HG03460 (cell line): ENCODE data around the gene STK4.

ENCODE experiments used
- ATAC-seq: cut with Tn5 transposase; IDR thresholded peaks from one replicate; pipeline ENCODE4 v1.9.1; 2021; ENCODE audit not compliant: unreplicated experiment

STK4 gene

DNA sequence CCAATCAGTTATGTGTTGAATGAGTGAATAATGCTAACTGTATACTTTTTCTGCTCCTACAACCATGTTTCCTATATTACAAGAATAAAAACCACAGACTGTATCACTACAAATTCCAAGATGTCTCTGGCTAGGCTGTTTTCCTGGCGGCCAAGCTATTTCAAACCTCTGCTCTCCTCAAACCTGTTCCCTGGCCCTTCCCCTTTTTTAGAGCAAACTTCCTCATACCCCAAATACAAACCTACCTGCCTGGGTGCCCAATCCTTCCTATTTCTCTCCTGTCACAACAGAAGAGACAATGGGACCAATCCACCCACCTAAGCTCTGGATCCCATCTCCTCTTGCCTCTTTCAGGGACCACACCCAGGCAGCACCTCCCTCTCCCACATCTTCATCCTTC lies 13.6 kb upstream of the STK4 start:
- no peak for ATAC-seq

GRCh38 chr20:44954211-44954610 lies 12.1 kb upstream of the STK4 start:
- no peak for ATAC-seq

DNA sequence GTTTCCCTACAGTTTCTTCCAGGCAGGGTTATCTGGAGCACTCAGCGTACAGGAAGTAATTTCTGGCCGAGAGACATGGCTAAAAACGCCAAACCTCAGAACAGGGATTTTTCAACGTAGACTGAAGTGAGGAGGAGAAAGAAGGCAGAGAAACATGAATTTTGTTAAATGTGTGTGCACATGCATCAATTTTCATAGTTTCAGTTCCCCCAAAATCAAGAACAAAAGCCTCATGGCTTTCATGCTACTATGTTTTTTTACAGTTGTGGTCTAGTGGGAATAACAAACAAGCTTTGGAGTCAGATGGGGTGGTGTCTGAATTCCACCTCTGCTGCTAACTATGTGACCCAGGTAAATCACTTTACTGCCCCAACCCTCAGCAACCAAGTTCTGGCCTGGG lies 11.0 kb upstream of the STK4 start:
- ATAC-seq, result no peak

DNA sequence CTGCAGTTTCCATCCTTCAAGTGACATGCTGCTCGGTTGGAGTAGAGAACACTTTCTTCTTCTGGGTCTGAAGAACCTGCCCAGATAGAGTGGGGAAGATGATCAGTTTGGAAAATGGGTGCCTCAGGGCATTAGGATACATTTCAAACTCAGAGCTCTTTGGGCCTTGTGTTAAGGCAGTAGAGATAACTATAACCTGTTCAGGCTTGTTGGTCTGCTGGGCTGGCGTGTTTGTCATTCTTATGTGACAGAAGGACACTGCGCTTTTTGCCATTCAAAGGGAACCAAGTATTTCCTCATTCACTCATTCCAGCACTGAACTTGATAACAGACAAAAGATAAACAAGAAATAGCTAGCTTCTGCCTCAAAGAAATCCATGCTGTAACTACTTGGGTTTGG lies 9.9 kb upstream of the STK4 start:
- ATAC-seq, result no peak

DNA sequence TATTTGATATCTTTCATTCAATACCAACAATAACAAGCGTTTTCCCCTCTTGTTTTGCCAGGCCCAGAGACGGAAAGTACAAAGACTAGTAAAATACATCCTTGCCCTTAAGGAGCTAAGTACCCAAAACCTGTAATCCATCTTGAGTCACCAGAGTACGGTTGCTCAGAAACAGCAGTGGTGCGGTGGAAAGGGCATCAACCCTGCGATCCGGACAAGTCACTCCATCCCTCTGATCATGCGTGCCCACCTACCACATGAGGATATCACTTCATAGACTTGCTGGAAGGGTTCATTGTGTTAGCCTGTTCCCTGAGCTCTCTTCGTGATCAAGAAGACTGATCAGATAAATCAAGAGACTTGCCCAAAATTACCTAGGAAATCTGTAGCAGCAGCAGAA lies 8.0 kb upstream of the STK4 start:
- no peak for ATAC-seq

GRCh38 chr20:44959082-44959637 lies 7.2 kb upstream of the STK4 start:
- ATAC-seq, result no peak

- peak; percentile 6 for ATAC-seq
Measured at GRCh38 chr20:44959638-44960102, 6.6 kb upstream of the STK4 start.

GRCh38 chr20:44960103-44960852 lies 6.0 kb upstream of the STK4 start, which contains the start of gene TOMM34:
Gene TOMM34, minus strand, starts transcription at chr20:44960397. Its CDS starts 64 bp downstream, at chr20:44960333.
- ATAC-seq, result peak; percentile 85

GRCh38 chr20:44961011-44961869 lies 5.1 kb upstream of the STK4 start:
- no peak for ATAC-seq

- ATAC-seq, result no peak
Measured at GRCh38 chr20:44961870-44962267, 4.4 kb upstream of the STK4 start.

DNA sequence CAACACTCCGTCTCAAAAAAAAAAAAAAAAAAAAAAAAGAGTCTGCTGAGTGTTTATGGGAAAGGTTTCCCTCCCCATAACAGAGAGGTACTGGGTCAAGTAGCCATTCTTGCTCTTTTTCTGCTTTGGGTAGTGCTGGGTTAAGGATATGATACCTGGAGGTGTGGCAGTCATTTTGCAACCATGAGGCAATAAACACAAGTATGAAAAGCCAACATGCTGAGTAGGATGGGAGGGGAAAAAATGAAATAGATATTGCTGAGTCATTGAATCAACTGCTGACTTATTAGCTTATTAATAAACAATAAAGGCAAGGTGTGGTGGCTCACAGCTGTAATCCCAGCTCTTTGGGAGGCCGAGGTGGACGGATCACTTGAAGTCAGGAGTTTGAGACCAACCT lies 3.8 kb upstream of the STK4 start:
- no peak for ATAC-seq

- no peak for ATAC-seq
Measured at GRCh38 chr20:44963325-44964215, 2.7 kb upstream of the STK4 start.

DNA sequence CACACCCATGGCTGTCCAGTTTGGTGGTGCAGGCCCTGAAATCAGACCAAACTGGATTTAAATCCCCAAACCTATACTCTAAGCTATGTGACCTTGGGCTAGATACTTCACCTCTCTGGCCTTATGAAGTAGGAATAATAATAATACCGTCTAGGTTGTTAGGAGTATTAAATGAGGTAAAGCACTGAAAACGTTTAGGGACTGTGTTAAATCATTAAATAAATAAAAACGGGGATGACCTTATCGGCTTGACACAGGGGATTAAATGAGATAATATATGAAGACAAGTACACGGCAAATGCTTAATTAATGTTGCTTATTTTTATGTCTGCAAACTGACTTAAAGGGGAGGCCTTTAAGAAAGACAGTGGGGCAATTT lies 672 bp upstream of the STK4 start:
- ATAC-seq, result no peak

DNA sequence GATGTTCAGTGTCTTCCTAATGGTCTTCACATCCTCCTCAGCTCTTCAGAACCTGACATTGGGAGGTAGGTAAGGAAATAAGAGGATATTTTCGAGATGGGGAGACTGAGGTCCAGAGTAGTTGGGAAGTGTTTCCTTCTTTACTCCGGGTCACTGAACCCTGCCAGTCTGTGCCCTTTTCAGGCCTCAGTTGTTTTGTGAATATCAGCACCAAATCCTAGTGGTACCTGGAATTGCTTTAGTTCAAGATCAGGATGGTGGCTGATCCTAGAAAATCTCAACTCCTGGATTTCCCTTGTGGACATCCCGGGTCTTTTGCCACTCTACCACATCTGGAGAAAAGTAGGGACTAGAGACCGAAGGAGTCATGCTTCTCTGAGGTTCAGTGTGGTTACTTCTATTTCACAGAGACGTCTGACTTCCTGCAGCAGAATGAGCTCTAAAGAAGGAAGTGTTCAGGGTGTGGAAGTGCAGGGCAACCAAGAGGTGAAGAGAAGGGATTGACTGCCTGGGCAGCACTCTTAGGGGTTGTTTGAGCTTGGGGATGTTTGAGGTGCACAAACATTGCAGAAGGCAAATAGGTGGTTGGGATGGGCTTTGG lies 995 bp downstream of the STK4 start:
- ATAC-seq, result no peak

DNA sequence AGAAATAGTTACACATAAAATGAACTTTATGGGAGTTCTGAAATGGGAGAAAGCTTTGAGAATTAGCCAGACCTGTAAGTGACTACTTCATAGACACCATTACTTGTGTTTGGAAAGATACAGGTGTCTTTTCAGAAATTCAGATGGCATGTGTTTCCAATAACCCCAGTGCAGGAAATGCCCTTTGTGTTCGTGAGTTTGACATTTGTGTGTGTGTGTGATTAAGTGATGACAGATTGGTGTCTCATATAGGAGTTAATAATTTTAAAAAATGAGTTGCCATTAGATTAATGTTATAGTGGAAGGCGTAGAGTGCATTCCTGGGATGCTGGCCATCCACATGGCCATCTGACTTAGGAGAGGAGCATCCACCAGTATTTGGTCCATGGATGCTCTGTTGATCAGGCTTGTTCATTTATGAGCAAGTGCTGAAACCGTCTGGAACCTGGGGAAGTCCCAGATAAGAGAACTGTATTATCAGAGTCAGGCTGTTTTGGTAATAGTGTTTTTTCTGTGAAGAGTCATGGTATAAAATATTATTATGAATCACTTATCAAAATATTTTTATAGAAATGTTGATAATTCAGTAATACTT lies 3.1 kb downstream of the STK4 start:
- no peak for ATAC-seq

DNA sequence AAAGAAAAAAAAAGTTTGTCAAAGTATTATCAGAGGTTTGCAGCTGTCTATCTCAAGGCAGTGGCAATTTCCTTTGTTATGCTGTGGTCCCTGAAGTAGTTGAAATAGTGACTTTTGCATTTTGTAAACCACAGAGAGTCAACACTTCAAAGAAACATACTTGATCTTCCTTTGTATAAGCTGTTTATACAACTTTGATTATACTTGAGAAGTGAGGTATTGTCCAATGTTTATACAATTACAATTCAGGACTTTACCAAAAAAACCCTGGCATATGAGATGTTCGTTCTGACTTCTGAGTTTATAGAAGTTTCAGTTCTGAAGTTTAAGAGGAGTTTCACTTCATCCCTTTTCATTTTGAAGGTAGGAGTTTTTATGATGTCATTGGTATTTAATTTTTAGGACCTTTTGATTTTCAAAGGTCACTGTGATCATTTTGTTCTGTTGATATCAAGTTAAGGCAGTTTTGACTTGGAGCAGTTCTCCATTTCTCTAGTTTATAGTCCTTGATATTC lies 4.0 kb downstream of the STK4 start:
- no peak for ATAC-seq

DNA sequence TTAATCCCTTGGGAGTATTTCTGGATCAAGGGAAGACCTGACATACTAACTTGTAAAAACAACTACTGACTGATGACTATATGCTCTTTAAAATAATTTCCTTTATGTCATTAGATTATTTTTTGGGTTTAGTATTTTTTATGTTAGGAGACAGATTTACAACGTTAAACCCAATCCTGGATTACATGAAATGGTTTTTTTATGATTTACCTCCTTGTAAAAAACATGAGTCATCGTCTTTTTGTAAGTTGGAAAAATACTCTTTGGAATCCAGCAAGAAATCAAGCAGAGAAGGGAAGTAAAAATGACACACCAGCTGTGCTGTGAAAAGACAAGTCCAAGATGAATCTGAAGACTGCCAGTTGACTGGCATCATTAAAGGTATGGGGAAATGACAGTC lies 6.7 kb downstream of the STK4 start:
- ATAC-seq, result no peak

GRCh38 chr20:44976698-44977097 lies 10.4 kb downstream of the STK4 start:
- no peak for ATAC-seq

DNA sequence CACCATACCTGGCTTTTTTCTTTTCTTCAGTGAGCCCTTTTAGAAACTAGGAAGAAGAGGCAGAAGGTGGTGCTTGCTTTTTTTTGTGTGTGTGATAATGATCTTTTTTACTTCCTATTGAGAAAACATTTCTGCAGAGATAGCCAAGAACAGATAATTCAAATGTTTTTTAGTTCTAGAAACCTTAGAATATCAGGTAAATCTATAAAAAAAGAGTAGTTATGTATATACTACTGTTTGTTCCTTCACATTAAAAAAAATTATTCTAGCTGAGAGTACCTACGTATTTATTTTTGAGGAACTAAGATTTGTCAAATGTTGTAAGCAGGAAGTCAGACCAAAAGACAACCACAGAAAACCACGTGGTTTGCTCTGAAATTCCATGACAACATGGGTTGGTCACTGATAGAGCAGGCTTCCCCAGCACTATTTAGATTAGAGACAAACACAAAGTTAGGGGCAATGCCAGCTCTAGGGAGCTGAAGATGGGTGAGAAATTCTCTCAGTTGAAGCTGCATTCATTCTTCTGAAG lies 12.8 kb downstream of the STK4 start:
- ATAC-seq, result peak; percentile 80
